Melanocyte of skin (primary cell): Measurements from ENCODE around the gene COA4. TPM values are rescaled to one million over a fixed set of nuclear protein-coding genes. Genes with fewer than 3 reads are reported as not detected.

Source experiments
- total RNA-seq, 2 donors: library from RNA; depleted of rRNA; stranded (reverse); fragments of >200 nt; gene quantifications; 2 replicates each; pipeline ENCODE4 v1.2.3, GENCODE V29; 2012

The COA4 gene
- 100 to 1,000 TPM in 1 of 2 donors, 10 to 100 TPM in 1; 70.9 to 107 TPM for total RNA-seq

GRCh38 chr11:73876424-73877310 is at the start of gene COA4, which contains the start of gene PAAF1:
Gene COA4, minus strand, starts transcription at chr11:73876846. Its CDS starts 3,468 bp downstream, at chr11:73873378.
Gene PAAF1, plus strand, starts transcription at chr11:73876999. Its CDS starts 23 bp downstream, at chr11:73877022.

Other genes with a start within 250 kb of the COA4 start
- 1 to 10 TPM; 2.3 to 3.1 TPM for gene PLEKHB1, start 230.3 kb downstream of the COA4 start, total RNA-seq
- gene RAB6A, start 115.8 kb downstream of the COA4 start, total RNA-seq = 10 to 100 TPM; 86.7 to 94.9 TPM
- gene MRPL48, start 89.0 kb downstream of the COA4 start, total RNA-seq = 10 to 100 TPM; 18.9 to 28.3 TPM
- 10 to 100 TPM; 10.7 to 13.0 TPM for gene PAAF1, start 153 bp upstream of the COA4 start, total RNA-seq
- not detected for gene DNAJB13, start 74.2 kb upstream of the COA4 start, total RNA-seq
- gene UCP2, start 106.0 kb upstream of the COA4 start, total RNA-seq = 1 to 10 TPM; 1.0 to 2.7 TPM
- gene UCP3, start 132.2 kb upstream of the COA4 start, total RNA-seq = under 1 TPM; 0.33 to 0.34 TPM